Tibial artery (tissue), 4 donors: ENCODE measurements around the gene UST.

Source experiments
- DNase-seq, 2 donors: peaks; one replicate each; pipeline ENCODE4 v3.0.0-alpha.2; 2019
- H3K27ac ChIP-seq, 2 donors: fragments of 200-600 bp; sonication (generic) in 1 of 2; 1 replicate in 1 of 2; 2 replicates in 1 of 2; pipeline ENCODE4 v1.5.1; 2018 to 2019; ENCODE audit warnings: mild to moderate bottlenecking in 1 of 2
- H3K27me3 ChIP-seq, 2 donors: fragments of 200-600 bp; sonication (generic) in 1 of 2; one replicate each; pipeline versions ENCODE4 v1.5.1 to v1.6.0; 2016 to 2019
- H3K36me3 ChIP-seq, 3 donors: fragments of 200-600 bp; sonication (generic) in 2 of 3; one replicate each; pipeline ENCODE4 v1.5.1; 2016 to 2019; ENCODE audit warnings: mild to moderate bottlenecking in 2 of 3
- H3K4me1 ChIP-seq, 4 donors: fragments of 200-600 bp; sonication (generic) in 2 of 4; 1 replicate in 3 of 4; 2 replicates in 1 of 4; pipeline ENCODE4 v1.5.1; 2016 to 2019
- H3K4me3 ChIP-seq, 2 donors: fragments of 200-600 bp; sonication (generic) in 1 of 2; 1 replicate in 1 of 2; 2 replicates in 1 of 2; pipeline ENCODE4 v1.5.1; 2018 to 2019; ENCODE audit warnings: mild to moderate bottlenecking in 2 of 2
- H3K9me3 ChIP-seq, 3 donors: fragments of 200-600 bp; sonication (generic) in 1 of 3; one replicate each; pipeline ENCODE4 v1.5.1; 2016 to 2019
- CTCF ChIP-seq, 2 experiments: fragments of 200-600 bp in 1 of 2; fragments of 450-650 bp in 1 of 2; IDR thresholded peaks; one replicate each; pipeline ENCODE4 v1.5.1; 2017 to 2019; ENCODE audit warnings: antibody characterized with exemption in 2 of 2, mild to moderate bottlenecking in 1 of 2, moderate library complexity in 1 of 2
- intact Hi-C: fragments of 100-400 bp; cut with DNase I; formaldehyde crosslinking; loops from one replicate; pipeline ENCODE4 v1.15.0; 2023; ENCODE audit warnings: low total_unique reads

The UST gene

GRCh38 chr6:148720897-148721296 lies 25.9 kb upstream of the UST start:
- Histone ChIP-seq H3K27me3 (no peaks in the 10 kb centered on the region), H3K36me3 (no peaks in the 10 kb centered on the region), H3K4me1 (peaks cover 0 to 7% (median 0%) of the 10 kb centered on the region in 4 donors), H3K27ac (no peak overlapping the region), H3K4me3 (no peak overlapping the region), H3K9me3 (no peaks in the 10 kb centered on the region)
- no peak for DNase-seq
- intact Hi-C loops = no loop called here
- no peak for TF ChIP-seq CTCF (IDR thresholded peaks at IDR 0.05)

GRCh38 chr6:148723484-148723883 lies 23.3 kb upstream of the UST start:
- Histone ChIP-seq H3K27me3 (no peaks in the 10 kb centered on the region), H3K9me3 (peaks cover 0 to 15% (median 0%) of the 10 kb centered on the region in 3 donors), H3K4me3 (no peak overlapping the region), H3K27ac (no peak overlapping the region), H3K36me3 (no peaks in the 10 kb centered on the region), H3K4me1 (peaks cover 0 to 7% (median 0%) of the 10 kb centered on the region in 4 donors)
- TF ChIP-seq CTCF (IDR thresholded peaks at IDR 0.05) = no peak
- no peak for DNase-seq
- intact Hi-C loops = no loop called here

- Histone ChIP-seq H3K4me3 (no peak overlapping the region), H3K36me3 (no peaks in the 10 kb centered on the region), H3K4me1 (peaks cover 0 to 7% (median 0%) of the 10 kb centered on the region in 4 donors), H3K27ac (no peak overlapping the region), H3K9me3 (peaks cover 0 to 15% (median 0%) of the 10 kb centered on the region in 3 donors), H3K27me3 (no peaks in the 10 kb centered on the region)
- TF ChIP-seq CTCF (IDR thresholded peaks at IDR 0.05) = no peak
- intact Hi-C loops = no loop called here
- no peak for DNase-seq
Observed at GRCh38 chr6:148724428-148724827, 22.4 kb upstream of the UST start.

GRCh38 chr6:148727104-148727503 lies 19.7 kb upstream of the UST start:
- DNase-seq = no peak
- no peaks in the 10 kb centered on the region for H3K36me3 ChIP-seq
- peaks cover 0 to 15% (median 0%) of the 10 kb centered on the region in 3 donors for H3K9me3 ChIP-seq
- no peaks in the 10 kb centered on the region for H3K27me3 ChIP-seq
- intact Hi-C loops = no loop called here
- no peak for TF ChIP-seq CTCF (IDR thresholded peaks at IDR 0.05)
- H3K27ac ChIP-seq = no peak overlapping the region
- H3K4me1 ChIP-seq = peaks cover 0 to 7% (median 0%) of the 10 kb centered on the region in 4 donors
- no peak overlapping the region for H3K4me3 ChIP-seq

- no peaks in the 10 kb centered on the region for H3K9me3 ChIP-seq
- H3K4me3 ChIP-seq = no peak overlapping the region
- H3K36me3 ChIP-seq = no peaks in the 10 kb centered on the region
- peaks cover 0 to 4% (median 0%) of the 10 kb centered on the region in 4 donors for H3K4me1 ChIP-seq
- DNase-seq = no peak
- H3K27me3 ChIP-seq = no peaks in the 10 kb centered on the region
- intact Hi-C loops = no loop called here
- no peak for TF ChIP-seq CTCF (IDR thresholded peaks at IDR 0.05)
- no peak overlapping the region for H3K27ac ChIP-seq
Observed at GRCh38 chr6:148735989-148736388, 10.8 kb upstream of the UST start.
